Upper lobe of right lung (tissue), 1 donor: ENCODE results near the gene GLT8D2. TPM values are rescaled to one million over a fixed set of nuclear protein-coding genes. Genes with fewer than 3 reads are reported as not detected.

ENCODE experiments used
- ATAC-seq: fragments of 200-7000 bp; cut with Tn5 transposase; one replicate; pipeline ENCODE4 v1.9.1; 2020; ENCODE audit warnings: mild to moderate bottlenecking, moderate library complexity
- DNase-seq: peaks from one replicate; pipeline ENCODE4 v3.0.0-alpha.2; 2020
- H3K27ac ChIP-seq: fragments of 200-600 bp; one replicate; pipeline ENCODE4 v1.8.0; 2022
- H3K27me3 ChIP-seq: fragments of 200-600 bp; one replicate; pipeline ENCODE4 v1.8.0; 2022; ENCODE audit warnings: mild to moderate bottlenecking
- H3K36me3 ChIP-seq: fragments of 200-600 bp; one replicate; pipeline ENCODE4 v1.8.0; 2022
- H3K4me1 ChIP-seq: fragments of 200-600 bp; one replicate; pipeline ENCODE4 v1.8.0; 2022
- H3K4me3 ChIP-seq: fragments of 200-600 bp; one replicate; pipeline ENCODE4 v1.8.0; 2022; ENCODE audit warnings: mild to moderate bottlenecking
- H3K9me3 ChIP-seq: fragments of 200-600 bp; one replicate; pipeline ENCODE4 v1.8.0; 2022
- CTCF ChIP-seq: fragments of 200-600 bp; IDR thresholded peaks from one replicate; pipeline ENCODE4 v1.8.0; 2022; ENCODE audit warnings: antibody characterized with exemption
- intact Hi-C: fragments of 100-400 bp; cut with DNase I; formaldehyde crosslinking; loops from one replicate; pipeline ENCODE4 v1.11.0; 2022
- total RNA-seq: library from RNA; stranded (reverse); fragmentation: NEBNext Ultra II Directional; extraction: Animal tissue kit (Norgen Biotek cat#: 25700); gene quantifications from one replicate; pipeline ENCODE4 v1.2.1, GENCODE V29; 2021
- donor health status: DM: no; HTN: yes; CAD: no; lungs with severe emphysema.

Gene GLT8D2
- total RNA-seq, 1 donor from 2014 or later, result 9.1 TPM

DNA sequence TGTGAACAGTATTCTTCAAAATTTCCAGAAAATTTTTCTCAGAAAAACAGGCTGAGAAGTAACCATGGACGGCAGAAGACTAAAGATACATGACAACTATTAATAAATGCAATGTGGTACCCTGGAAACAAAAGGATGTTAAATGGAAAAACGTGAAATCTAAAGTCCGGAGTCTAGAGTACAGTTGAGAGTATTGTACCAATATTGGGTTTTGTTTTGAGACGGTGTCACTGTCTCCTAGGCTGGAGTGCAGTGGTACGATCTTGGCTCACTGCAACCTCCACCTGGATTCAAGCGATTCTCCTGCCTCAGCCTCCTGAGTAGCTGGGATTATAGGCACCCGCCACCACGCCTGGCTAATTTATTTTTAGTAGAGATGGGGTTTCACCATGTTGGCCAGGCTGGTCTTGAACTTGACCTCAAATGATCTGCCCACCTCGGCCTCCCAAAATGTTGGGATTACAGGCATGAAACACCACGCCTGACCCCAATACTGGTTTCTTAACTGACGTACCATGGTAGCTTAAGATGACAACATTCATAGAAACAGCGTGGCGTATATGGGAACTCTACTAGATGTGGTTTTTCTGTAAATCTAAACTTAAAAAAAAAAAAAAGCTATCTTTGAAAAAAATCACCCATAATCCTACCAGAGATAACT, 101.1 kb downstream of the GLT8D2 start:
- DNase-seq, result no peak
- Histone ChIP-seq H3K36me3 (peaks cover 95% of the 10 kb centered on the region), H3K27me3 (no peaks in the 10 kb centered on the region), H3K27ac (no peak overlapping the region), H3K4me1 (no peaks in the 10 kb centered on the region), H3K4me3 (no peak overlapping the region), H3K9me3 (no peaks in the 10 kb centered on the region)
- ATAC-seq, result no peak
- TF ChIP-seq CTCF, result no peak
- intact Hi-C loops, result no loop called here

DNA sequence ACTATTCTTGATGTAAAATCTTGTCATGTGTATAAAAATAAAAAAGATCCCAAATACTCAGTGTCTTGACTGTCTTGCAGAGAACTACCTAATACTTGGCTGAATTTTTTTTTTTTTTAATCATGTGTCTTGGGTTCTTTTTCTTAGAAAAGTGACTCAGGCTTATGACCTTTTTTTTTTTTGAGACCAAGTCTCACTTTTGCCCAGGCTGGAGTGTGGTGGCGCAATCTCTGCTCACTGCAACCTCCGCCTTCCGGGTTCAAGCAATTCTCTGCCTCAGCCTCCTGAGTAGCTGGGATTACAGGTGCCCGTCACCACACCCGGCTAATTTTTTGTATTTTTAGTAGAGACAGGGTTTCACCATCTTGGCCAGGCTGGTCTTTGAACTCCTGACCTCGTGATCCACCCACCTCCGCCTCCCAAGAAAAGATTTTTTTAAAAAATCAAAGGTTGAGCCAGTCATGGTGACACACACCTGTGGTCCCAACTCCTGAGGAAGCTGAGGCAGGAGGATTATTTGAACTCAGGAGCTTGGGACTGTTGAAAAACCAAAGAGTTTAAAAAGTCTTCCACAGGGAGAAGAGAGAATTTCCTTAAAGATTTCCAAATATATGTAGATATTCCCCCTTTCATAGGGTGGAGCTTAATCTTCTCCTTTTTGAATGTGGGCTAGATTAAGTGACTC, 102.0 kb downstream of the GLT8D2 start:
- no peak for TF ChIP-seq CTCF
- Histone ChIP-seq H3K27me3 (no peaks in the 10 kb centered on the region), H3K27ac (no peak overlapping the region), H3K9me3 (no peaks in the 10 kb centered on the region), H3K36me3 (peaks cover 100% of the 10 kb centered on the region), H3K4me1 (no peaks in the 10 kb centered on the region), H3K4me3 (no peak overlapping the region)
- intact Hi-C loops, result no loop called here
- no peak for DNase-seq
- no peak for ATAC-seq

GRCh38 chr12:103944964-103945363, 105.0 kb downstream of the GLT8D2 start:
- Histone ChIP-seq H3K27me3 (no peaks in the 10 kb centered on the region), H3K9me3 (no peaks in the 10 kb centered on the region), H3K27ac (no peak overlapping the region), H3K4me1 (no peaks in the 10 kb centered on the region), H3K4me3 (no peak overlapping the region), H3K36me3 (peaks cover 100% of the 10 kb centered on the region)
- DNase-seq (no peak), ATAC-seq (no peak)
- intact Hi-C loops, result no loop called here
- no peak for TF ChIP-seq CTCF

Other genes with a start within 250 kb of the GLT8D2 start
- gene NT5DC3, start 209.0 kb downstream of the GLT8D2 start, total RNA-seq, result 6.5 TPM
- gene HSP90B1, start 119.8 kb downstream of the GLT8D2 start, total RNA-seq, result 676 TPM
- gene TDG, start 84.3 kb downstream of the GLT8D2 start, total RNA-seq, result 18.1 TPM
- gene HCFC2, start 14.3 kb upstream of the GLT8D2 start, total RNA-seq, result 19.4 TPM
- gene NFYB, start 88.0 kb upstream of the GLT8D2 start, total RNA-seq, result 37.7 TPM
- 161 TPM for gene TXNRD1, start 165.6 kb upstream of the GLT8D2 start, total RNA-seq